Neural progenitor cell (in vitro differentiated cells): Measurements from ENCODE around the gene EED.

Source experiments
- CTCF ChIP-seq: fragments of 200-600 bp; sonication (generic); IDR thresholded peaks from 2 replicates; pipeline ENCODE4 v1.5.1; 2017; ENCODE audit warnings: antibody characterized with exemption, mild to moderate bottlenecking
- EZH2 ChIP-seq: fragments of 200-600 bp; sonication (generic); IDR thresholded peaks from 2 replicates; pipeline ENCODE4 v1.6.1; 2017; ENCODE audit warnings: antibody characterized with exemption, mild to moderate bottlenecking, moderate library complexity
- EZH2phosphoT487 ChIP-seq: fragments of 200-600 bp; sonication (generic); IDR thresholded peaks from 2 replicates; pipeline ENCODE4 v1.6.1; 2017; ENCODE audit warnings: antibody characterized with exemption

GRCh38 chr11:86287468-86287796, 42.9 kb downstream of the EED start:
- TF ChIP-seq CTCF: no peak
- TF ChIP-seq EZH2phosphoT487: no peak
- no peak for TF ChIP-seq EZH2
